Right lobe of liver (tissue), 6 donors: ENCODE results near the gene DDX46. TPM values are rescaled to one million over a fixed set of nuclear protein-coding genes. Genes with fewer than 3 reads are reported as not detected.
A peak's percentile ranks its signal among the peaks of the same experiment; 100 is the strongest.

Experiments used
- ATAC-seq, 4 donors: fragments of 200-7000 bp; cut with Tn5 transposase; one replicate each; pipeline ENCODE4 v1.9.1; 2020; ENCODE audit warnings: mild to moderate bottlenecking in 4 of 4, moderate library complexity in 4 of 4
- DNase-seq, 3 donors: peaks; one replicate each; pipeline ENCODE4 v3.0.0-alpha.2; 2020
- H3K27ac ChIP-seq, 3 donors: fragments of 200-600 bp; one replicate each; pipeline ENCODE4 v1.8.0; 2022
- H3K27me3 ChIP-seq, 2 donors: fragments of 200-600 bp; one replicate each; pipeline ENCODE4 v1.8.0; 2022
- H3K36me3 ChIP-seq, 4 donors: fragments of 200-600 bp; sonication (generic) in 1 of 4; one replicate each; pipeline versions ENCODE4 v1.5.1 to v1.8.0; 2017 to 2022; ENCODE audit warnings: control low read depth in 1 of 4
- H3K4me1 ChIP-seq, 4 donors: fragments of 200-600 bp; sonication (generic) in 1 of 4; one replicate each; pipeline versions ENCODE4 v1.5.1 to v1.8.0; 2017 to 2022; ENCODE audit warnings: control low read depth in 1 of 4
- H3K4me3 ChIP-seq, 3 donors: fragments of 200-600 bp; one replicate each; pipeline ENCODE4 v1.8.0; 2022
- H3K9me3 ChIP-seq, 4 donors: fragments of 200-600 bp; sonication (generic) in 1 of 4; one replicate each; pipeline versions ENCODE4 v1.5.1 to v1.8.0; 2017 to 2022; ENCODE audit warnings: control low read depth in 1 of 4
- POLR2A ChIP-seq: fragments of 450-650 bp; IDR thresholded peaks from one replicate; pipeline ENCODE4 v1.6.1; 2017; ENCODE audit warnings: antibody characterized with exemption, mild to moderate bottlenecking
- WGBS: methylation state at CpG from one replicate; pipeline ENCODE4 v1.1.6; 2018; ENCODE audit warnings: low coverage, low lambda C conversion rate; ENCODE audit not compliant: insufficient coverage; ENCODE audit errors: missing lambda C conversion rate; 5-methylcytosine and 5-hydroxymethylcytosine counted together
- intact Hi-C, 2 donors: fragments of 100-400 bp; cut with DNase I; formaldehyde crosslinking; loops; one replicate each; pipeline versions ENCODE4 v1.11.2 to v1.14.1; 2022
- total RNA-seq, 6 experiments: library from RNA; depleted of rRNA in 2 of 6; stranded (reverse); fragments of >200 nt in 2 of 6; fragmentation: NEBNext Ultra II Directional in 3 of 6; extraction: Animal tissue kit (Norgen Biotek cat#: 25700) in 3 of 6; gene quantifications; one replicate each; pipeline versions ENCODE4 v1.1.0 to v1.2.4, GENCODE V29; 2016 to 2023
- TF ChIP-seq, protein P1 (sequence below), 4 donors: fragments of 200-600 bp in 3 of 4; fragments of 450-650 bp in 1 of 4; IDR thresholded peaks; one replicate each; pipeline versions ENCODE4 v1.5.1 to v1.8.0; 2016 to 2022; ENCODE audit warnings: antibody characterized with exemption in 4 of 4, mild to moderate bottlenecking in 2 of 4
- donor health status: DM: no; HTN: yes; CAD: no.
- donor health status: DM: no; HTN: no; CAD: no.
- donor health status: DM: no; HTN: no; CAD: no.
- donor health status: DM: no; HTN: yes; CAD: no.
- donor health status: DM: no; HTN: yes; CAD: no.

Gene DDX46
- total RNA-seq, 6 experiments from 2014 or later: 13.6 to 22.6 (median 20.6) TPM

DNA sequence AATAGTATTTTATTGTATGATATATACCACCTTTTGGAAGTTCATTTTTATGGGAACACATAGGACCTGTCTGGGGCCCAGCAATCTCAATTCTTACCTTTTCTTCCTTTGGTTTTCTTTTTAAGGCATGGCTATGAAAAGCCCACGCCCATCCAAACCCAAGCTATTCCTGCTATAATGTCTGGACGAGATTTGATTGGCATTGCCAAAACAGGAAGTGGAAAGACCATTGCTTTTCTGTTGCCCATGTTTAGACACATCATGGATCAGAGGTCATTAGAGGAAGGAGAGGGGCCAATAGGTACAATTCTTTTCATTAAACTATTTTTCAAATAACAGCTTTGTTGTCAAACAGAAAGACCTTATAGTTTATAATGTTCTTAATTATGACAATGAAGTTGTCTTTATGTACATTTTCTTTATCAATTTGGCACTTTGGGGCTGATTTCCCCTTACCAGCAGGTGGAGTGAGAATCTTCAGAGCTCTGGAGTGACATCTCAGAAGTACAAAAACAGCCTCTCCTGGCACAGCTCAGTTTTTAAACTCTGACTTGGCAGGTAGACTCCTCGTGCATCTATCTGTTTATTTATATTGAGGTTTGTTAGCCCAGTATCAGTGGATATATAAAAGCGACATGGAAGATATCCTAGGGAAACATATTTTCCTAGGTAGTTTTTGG is 25.8 kb downstream of the DDX46 start:
- intact Hi-C loops: no loop called here
- peak in 1 of 4 donors; percentile 22 for ATAC-seq
- Histone ChIP-seq H3K4me3 (no peak overlapping the region), H3K9me3 (no peaks in the 10 kb centered on the region), H3K27ac (no peak overlapping the region), H3K27me3 (no peaks in the 10 kb centered on the region), H3K4me1 (no peaks in the 10 kb centered on the region), H3K36me3 (peaks cover 6 to 85% (median 18%) of the 10 kb centered on the region in 4 donors)
- WGBS: 46% methylated on average over 4 of the region's 4 CpGs
- TF ChIP-seq, protein P1, sequence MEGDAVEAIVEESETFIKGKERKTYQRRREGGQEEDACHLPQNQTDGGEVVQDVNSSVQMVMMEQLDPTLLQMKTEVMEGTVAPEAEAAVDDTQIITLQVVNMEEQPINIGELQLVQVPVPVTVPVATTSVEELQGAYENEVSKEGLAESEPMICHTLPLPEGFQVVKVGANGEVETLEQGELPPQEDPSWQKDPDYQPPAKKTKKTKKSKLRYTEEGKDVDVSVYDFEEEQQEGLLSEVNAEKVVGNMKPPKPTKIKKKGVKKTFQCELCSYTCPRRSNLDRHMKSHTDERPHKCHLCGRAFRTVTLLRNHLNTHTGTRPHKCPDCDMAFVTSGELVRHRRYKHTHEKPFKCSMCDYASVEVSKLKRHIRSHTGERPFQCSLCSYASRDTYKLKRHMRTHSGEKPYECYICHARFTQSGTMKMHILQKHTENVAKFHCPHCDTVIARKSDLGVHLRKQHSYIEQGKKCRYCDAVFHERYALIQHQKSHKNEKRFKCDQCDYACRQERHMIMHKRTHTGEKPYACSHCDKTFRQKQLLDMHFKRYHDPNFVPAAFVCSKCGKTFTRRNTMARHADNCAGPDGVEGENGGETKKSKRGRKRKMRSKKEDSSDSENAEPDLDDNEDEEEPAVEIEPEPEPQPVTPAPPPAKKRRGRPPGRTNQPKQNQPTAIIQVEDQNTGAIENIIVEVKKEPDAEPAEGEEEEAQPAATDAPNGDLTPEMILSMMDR (IDR thresholded peaks at IDR 0.05): peak; percentile 18 to 31 (median 24)
- no peak for TF ChIP-seq POLR2A
- no peak for DNase-seq

DNA sequence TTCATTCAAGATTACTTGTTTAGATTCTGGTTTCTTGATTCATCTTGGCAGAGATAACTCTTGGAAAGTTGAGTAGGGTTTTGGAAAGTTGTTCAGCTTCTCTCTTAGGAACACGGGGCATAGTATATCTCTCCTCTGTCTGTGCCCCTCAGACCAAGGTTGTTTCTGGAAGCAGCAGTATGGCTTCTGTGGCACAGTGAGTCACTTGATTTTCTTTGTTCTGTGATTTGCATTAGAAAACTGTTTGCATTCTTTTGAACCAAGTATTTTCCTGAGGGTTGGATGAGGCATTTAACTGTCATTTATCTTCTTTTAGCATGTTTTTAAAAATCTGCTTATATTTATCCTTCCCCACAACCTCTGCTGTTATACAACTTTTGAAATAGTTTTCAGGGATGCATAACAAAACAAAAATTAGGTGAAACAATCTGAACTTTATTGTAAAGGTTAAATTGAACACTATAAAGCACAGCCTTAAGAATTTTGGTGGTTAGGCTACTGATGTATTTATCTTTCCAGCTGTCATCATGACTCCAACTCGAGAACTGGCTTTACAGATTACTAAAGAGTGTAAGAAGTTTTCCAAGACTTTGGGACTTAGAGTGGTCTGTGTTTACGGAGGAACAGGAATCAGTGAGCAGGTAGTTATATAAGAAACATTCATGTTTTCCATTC is 26.5 kb downstream of the DDX46 start:
- 72% methylated on average over 3 of the region's 3 CpGs for WGBS
- no peaks in the 10 kb centered on the region for H3K27me3 ChIP-seq
- H3K36me3 ChIP-seq: peaks cover 6 to 85% (median 19%) of the 10 kb centered on the region in 4 donors
- TF ChIP-seq, protein P1 (IDR thresholded peaks at IDR 0.05): no peak
- no peak for TF ChIP-seq POLR2A
- intact Hi-C loops: no loop called here
- DNase-seq (no peak), ATAC-seq (no peak)
- H3K4me3 ChIP-seq: no peak overlapping the region
- no peaks in the 10 kb centered on the region for H3K9me3 ChIP-seq
- no peaks in the 10 kb centered on the region for H3K4me1 ChIP-seq
- H3K27ac ChIP-seq: no peak overlapping the region

DNA sequence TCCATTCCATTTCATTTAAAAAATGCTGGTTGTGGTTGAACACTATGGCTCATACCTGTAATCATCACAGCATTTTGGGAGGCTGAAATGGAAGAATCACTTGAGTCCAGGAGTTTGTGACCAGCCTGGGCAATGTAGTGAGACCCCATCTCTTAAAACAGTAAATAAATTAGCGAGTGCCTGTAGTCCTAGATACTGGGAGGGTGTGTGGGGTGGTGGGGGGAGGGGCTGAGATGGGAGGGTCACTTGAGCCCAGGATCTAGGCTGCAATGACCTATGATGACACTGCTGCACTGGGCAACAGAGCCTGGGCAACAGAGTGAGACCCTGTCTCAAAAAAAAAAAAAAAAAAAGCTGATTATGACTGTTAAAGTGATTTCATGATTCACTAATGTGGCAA is 29.1 kb downstream of the DDX46 start:
- 100% methylated on average over 1 of the region's 1 CpG for WGBS
- no peaks in the 10 kb centered on the region for H3K27me3 ChIP-seq
- H3K4me3 ChIP-seq: no peak overlapping the region
- TF ChIP-seq POLR2A: no peak
- TF ChIP-seq, protein P1 (IDR thresholded peaks at IDR 0.05): no peak
- DNase-seq (no peak), ATAC-seq (no peak)
- H3K36me3 ChIP-seq: peaks cover 6 to 85% (median 24%) of the 10 kb centered on the region in 4 donors
- intact Hi-C loops: no loop called here
- no peaks in the 10 kb centered on the region for H3K4me1 ChIP-seq
- H3K9me3 ChIP-seq: no peaks in the 10 kb centered on the region
- no peak overlapping the region for H3K27ac ChIP-seq

DNA sequence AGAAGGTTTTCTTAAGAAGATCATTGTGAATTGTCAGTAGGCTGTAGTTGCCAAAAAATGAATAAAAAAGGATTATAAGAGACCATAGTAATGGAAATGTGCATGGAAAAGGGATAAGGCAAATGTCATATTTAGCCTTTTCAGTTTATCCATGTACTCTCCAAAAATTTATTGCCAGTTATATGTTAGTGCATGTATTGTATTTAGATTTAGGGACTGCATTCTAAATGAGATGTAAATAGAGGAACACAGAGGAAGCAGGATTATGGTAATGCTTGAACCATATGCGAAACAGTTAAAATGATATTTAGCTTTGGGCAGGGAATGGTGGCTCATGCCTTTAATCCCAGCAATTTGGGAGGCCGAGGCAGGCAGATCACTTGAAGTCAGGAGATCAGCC is 33.0 kb downstream of the DDX46 start:
- Histone ChIP-seq H3K9me3 (no peaks in the 10 kb centered on the region), H3K36me3 (peaks cover 5 to 76% (median 30%) of the 10 kb centered on the region in 4 donors), H3K4me3 (no peak overlapping the region), H3K4me1 (no peaks in the 10 kb centered on the region), H3K27me3 (no peaks in the 10 kb centered on the region), H3K27ac (no peak overlapping the region)
- 100% methylated on average over 1 of the region's 2 CpGs for WGBS
- no peak for ATAC-seq
- no peak for TF ChIP-seq POLR2A
- TF ChIP-seq, protein P1 (IDR thresholded peaks at IDR 0.05): no peak
- intact Hi-C loops: no loop called here
- DNase-seq: no peak
